RWPE1 (cell line): ENCODE results near the gene RTEL1.
A peak's percentile ranks its signal among the peaks of the same experiment; 100 is the strongest.
"Not testable (repeated sequence)": the region's sequence is repeated elsewhere in the genome, so short reads cannot be mapped to it uniquely, and the experiment has no call there.

ENCODE experiments used
- CTCF ChIA-PET: fragments of 350-600 bp; sonication (Branson Sonifier 250); formaldehyde crosslinking; extraction: SDS; loops from one replicate; lab custom pipeline; 2021; lab: Yijun Ruan, JAX
- POLR2A ChIA-PET: fragments of 400-600 bp; formaldehyde crosslinking; extraction: SDS; loops from one replicate; lab custom pipeline; 2020; ENCODE audit warnings: antibody characterized with exemption; ENCODE audit not compliant: low non-redundant PET; lab: Yijun Ruan, JAX
- DNase-seq: peaks from one replicate; pipeline ENCODE4 v3.0.0; 2012; ENCODE audit warnings: low spot score
- H3K27ac ChIP-seq: fragments of 450-650 bp; 2 replicates; pipeline ENCODE4 v1.5.1; 2017
- TF ChIP-seq, protein P1 (sequence below): fragments of 450-650 bp; conservative IDR thresholded peaks from 2 replicates; pipeline ENCODE4 v1.5.1; 2017; ENCODE audit warnings: low read depth, mild to moderate bottlenecking

The RTEL1 gene

DNA sequence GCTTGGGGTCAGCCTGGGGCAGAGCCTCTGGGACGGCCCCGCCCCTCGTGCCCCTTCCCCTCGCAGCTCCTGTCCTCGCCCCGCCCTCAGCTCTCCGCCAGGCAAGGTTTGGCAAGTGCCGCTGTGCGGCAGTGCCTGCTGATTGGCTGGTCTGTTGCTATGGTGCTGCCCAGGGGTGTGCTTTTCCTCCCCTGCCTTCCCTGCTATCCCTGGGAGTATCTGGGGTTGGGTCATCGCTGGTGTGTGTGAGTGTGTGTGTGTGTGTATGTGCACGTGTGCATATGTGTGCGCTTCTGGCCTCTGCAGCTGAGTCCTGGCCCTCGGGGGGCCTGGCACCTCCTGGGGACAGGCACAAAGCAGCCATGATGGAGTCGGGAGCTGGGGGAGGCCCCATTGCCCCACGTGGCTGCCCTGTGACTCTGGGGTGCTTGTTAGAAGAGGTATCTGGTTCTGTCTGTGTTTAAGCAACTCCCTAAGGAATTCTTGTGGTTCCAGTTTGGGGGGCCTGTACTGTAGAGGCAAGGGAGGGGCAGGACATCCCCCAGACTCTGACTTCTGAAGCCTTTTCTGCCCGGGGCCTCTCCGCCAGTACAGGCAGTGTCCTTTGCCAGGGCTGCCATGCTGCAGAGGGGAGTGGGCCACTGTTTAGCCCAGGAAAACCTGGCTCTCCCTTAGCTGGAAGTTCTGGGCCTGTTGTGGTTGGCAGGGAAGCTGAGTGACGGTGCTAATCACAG lies 6.9 kb downstream of the RTEL1 start:
- CTCF ChIA-PET, result interaction anchor here (0.6 kb wide), 1 partner anchor 56 kb away, joined by 4 read pairs; no protein-coding TSS in a partner anchor
- TF ChIP-seq, protein P1, sequence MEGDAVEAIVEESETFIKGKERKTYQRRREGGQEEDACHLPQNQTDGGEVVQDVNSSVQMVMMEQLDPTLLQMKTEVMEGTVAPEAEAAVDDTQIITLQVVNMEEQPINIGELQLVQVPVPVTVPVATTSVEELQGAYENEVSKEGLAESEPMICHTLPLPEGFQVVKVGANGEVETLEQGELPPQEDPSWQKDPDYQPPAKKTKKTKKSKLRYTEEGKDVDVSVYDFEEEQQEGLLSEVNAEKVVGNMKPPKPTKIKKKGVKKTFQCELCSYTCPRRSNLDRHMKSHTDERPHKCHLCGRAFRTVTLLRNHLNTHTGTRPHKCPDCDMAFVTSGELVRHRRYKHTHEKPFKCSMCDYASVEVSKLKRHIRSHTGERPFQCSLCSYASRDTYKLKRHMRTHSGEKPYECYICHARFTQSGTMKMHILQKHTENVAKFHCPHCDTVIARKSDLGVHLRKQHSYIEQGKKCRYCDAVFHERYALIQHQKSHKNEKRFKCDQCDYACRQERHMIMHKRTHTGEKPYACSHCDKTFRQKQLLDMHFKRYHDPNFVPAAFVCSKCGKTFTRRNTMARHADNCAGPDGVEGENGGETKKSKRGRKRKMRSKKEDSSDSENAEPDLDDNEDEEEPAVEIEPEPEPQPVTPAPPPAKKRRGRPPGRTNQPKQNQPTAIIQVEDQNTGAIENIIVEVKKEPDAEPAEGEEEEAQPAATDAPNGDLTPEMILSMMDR, result no peak
- peak overlapping the region; percentile 18 for H3K27ac ChIP-seq
- DNase-seq, result no peak
- POLR2A ChIA-PET, result interaction anchor here (0.6 to 1.6 kb wide), 2 partner anchors 10 to 17 kb away, joined by 3 to 5 read pairs; no protein-coding TSS in a partner anchor

- CTCF ChIA-PET, result interaction anchor here (0.6 kb wide), 1 partner anchor 56 kb away, joined by 4 read pairs; no protein-coding TSS in a partner anchor
- peak overlapping the region; percentile 18 for H3K27ac ChIP-seq
- TF ChIP-seq, protein P1, result no peak
- DNase-seq, result no peak
- POLR2A ChIA-PET, result no interaction called here
Measured at GRCh38 chr20:63665708-63666107, 7.6 kb downstream of the RTEL1 start.

- no peak for DNase-seq
- TF ChIP-seq, protein P1, result no peak
- CTCF ChIA-PET, result interaction anchor here (0.6 kb wide), 2 partner anchors 164 to 251 kb away, joined by 3 to 4 read pairs; no protein-coding TSS in a partner anchor
- POLR2A ChIA-PET, result interaction anchor here (0.8 kb wide), 1 partner anchor 12 kb away, joined by 3 read pairs; no protein-coding TSS in a partner anchor
- H3K27ac ChIP-seq, result no peak overlapping the region
Measured at GRCh38 chr20:63667858-63668257, 9.7 kb downstream of the RTEL1 start.

- ChIA-PET CTCF (interaction anchor here (0.6 to 0.7 kb wide), 3 partner anchors 12 to 250 kb away, joined by 3 to 4 read pairs (median 3); no protein-coding TSS in a partner anchor), POLR2A (interaction anchor here (0.8 kb wide), 1 partner anchor 12 kb away, joined by 3 read pairs; no protein-coding TSS in a partner anchor)
- no peak overlapping the region for H3K27ac ChIP-seq
- DNase-seq, result no peak
- TF ChIP-seq, protein P1, result no peak
Measured at GRCh38 chr20:63668351-63668750, 10.2 kb downstream of the RTEL1 start.

DNA sequence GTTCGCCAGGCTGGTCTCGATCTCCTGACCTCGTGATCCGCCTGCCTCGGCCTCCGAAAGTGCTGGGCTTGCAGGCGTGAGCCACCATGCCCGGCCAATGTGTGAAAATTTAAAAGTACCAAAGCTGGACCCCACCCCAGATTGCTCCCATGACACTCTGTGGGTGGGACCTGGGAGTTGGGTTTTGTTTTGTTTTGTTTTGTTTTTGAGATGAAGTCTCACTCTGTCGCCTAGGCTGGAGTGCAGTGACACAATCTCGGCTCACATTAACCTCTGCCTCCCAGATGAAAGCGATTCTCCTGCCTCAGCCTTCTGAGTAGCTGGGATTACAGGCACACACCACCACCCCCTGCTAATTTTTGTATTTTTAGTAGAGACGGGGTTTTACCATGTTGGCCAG lies 13.6 kb downstream of the RTEL1 start:
- H3K27ac ChIP-seq, result peak overlapping the region; percentile 15
- DNase-seq, CTCF ChIA-PET: not testable (repeated sequence)
- POLR2A ChIA-PET, result interaction anchor here (1.1 kb wide), 1 partner anchor 12 kb away, joined by 3 read pairs; no protein-coding TSS in a partner anchor

- CTCF ChIA-PET, result no interaction called here
- no peak for DNase-seq
Measured at GRCh38 chr20:63672666-63673065, 14.6 kb downstream of the RTEL1 start.

More at GRCh38 chr20:63672666-63673065, 14.6 kb downstream of the RTEL1 start:
- TF ChIP-seq, protein P1, result no peak
- POLR2A ChIA-PET, result no interaction called here
- peak overlapping the region; percentile 15 for H3K27ac ChIP-seq
